ENCODE data around the gene IGSF3.

Gene IGSF3

DNA sequence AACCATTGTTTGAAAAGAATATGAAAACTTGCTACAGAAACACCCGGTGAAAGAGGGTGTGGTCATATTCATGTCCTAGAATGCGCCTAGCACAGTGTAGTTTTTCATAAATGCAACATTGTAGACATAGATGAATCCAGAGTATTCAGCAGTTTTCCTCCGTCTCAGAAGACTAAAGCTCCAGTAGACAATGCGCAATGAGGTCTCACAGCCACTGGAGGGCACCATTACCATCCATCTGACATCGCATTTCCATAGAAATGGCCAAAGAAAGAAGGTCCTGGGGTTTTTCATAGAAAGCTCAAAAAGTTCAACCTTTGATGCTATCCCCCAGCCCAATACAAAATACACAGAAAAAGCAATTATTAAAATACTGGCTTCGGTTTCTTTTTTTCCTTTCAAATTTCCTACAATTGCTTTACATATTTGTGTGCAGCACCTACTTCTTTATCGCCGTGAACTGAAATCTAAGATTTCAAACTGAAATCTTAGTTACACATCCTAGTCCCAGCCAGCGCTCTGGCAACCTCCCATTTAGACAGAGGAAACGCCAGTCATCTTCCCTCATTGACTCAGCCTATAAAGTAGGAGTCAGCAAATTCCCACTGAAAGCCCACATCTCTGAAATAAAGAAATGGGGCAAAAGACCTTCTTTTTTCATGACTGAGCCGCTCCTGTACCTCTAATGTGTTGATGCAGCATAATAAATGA, 92.8 kb downstream of the IGSF3 start (continued):
- TF ChIP-seq PATZ1 (CRISPR knock-in tag; IDR thresholded peaks at IDR 0.05; ENCODE audit: borderline replicate concordance), result no peak

GRCh38 chr1:116573431-116574095, 94.0 kb downstream of the IGSF3 start:
- ATAC-seq, result no peak

GRCh38 chr1:116572771-116573430, 94.6 kb downstream of the IGSF3 start:
- no peak for ATAC-seq
- TF ChIP-seq ZNF70 (CRISPR knock-in tag; IDR thresholded peaks at IDR 0.05), result no peak
- TF ChIP-seq TSHZ2 (CRISPR knock-in tag; IDR thresholded peaks at IDR 0.05), result no peak
- no peak for TF ChIP-seq ZFP30 (CRISPR knock-in tag; IDR thresholded peaks at IDR 0.05)
- no peak for TF ChIP-seq ZFP3 (CRISPR knock-in tag; IDR thresholded peaks at IDR 0.05)
- no peak for TF ChIP-seq PATZ1 (CRISPR knock-in tag; IDR thresholded peaks at IDR 0.05; ENCODE audit: borderline replicate concordance)
- no peak for TF ChIP-seq SNAI2 (CRISPR knock-in tag; IDR thresholded peaks at IDR 0.05)

More at GRCh38 chr1:116573431-116574095, 94.0 kb downstream of the IGSF3 start:
- no peak for TF ChIP-seq CREB5 (CRISPR knock-in tag; IDR thresholded peaks at IDR 0.05; ENCODE audit: low read depth)
- no peak for TF ChIP-seq ZNF565 (CRISPR knock-in tag; conservative IDR thresholded peaks at IDR 0.05; ENCODE audit: low read depth)
- no peak for TF ChIP-seq RARB (CRISPR knock-in tag; IDR thresholded peaks at IDR 0.05)
- TF ChIP-seq ZC3H10 (CRISPR knock-in tag; IDR thresholded peaks at IDR 0.05), result no peak
- TF ChIP-seq ZNF70 (CRISPR knock-in tag; IDR thresholded peaks at IDR 0.05), result no peak
- no peak for TF ChIP-seq BACH2 (CRISPR knock-in tag; IDR thresholded peaks at IDR 0.05; ENCODE audit: borderline replicate concordance)
- no peak for TF ChIP-seq GLIS3 (CRISPR knock-in tag; IDR thresholded peaks at IDR 0.05)
- no peak for TF ChIP-seq ARNTL (CRISPR knock-in tag; IDR thresholded peaks at IDR 0.05; ENCODE audit: borderline replicate concordance, low read depth)
- TF ChIP-seq CSRNP3 (CRISPR knock-in tag; IDR thresholded peaks at IDR 0.05), result no peak
- TF ChIP-seq TSHZ2 (CRISPR knock-in tag; IDR thresholded peaks at IDR 0.05), result no peak
- TF ChIP-seq, protein P1, sequence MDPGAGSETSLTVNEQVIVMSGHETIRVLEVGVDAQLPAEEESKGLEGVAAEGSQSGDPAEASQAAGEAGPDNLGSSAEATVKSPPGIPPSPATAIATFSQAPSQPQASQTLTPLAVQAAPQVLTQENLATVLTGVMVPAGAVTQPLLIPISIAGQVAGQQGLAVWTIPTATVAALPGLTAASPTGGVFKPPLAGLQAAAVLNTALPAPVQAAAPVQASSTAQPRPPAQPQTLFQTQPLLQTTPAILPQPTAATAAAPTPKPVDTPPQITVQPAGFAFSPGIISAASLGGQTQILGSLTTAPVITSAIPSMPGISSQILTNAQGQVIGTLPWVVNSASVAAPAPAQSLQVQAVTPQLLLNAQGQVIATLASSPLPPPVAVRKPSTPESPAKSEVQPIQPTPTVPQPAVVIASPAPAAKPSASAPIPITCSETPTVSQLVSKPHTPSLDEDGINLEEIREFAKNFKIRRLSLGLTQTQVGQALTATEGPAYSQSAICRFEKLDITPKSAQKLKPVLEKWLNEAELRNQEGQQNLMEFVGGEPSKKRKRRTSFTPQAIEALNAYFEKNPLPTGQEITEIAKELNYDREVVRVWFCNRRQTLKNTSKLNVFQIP (CRISPR knock-in tag; IDR thresholded peaks at IDR 0.05; ENCODE audit: borderline replicate concordance, low read depth), result no peak

All from SK-N-SH treated with all-trans-retinoic acid at 6 μM for 48 hours (cell line).